Endothelial cell of umbilical vein (primary cell): ENCODE measurements around the gene ARL2BP. TPM values are rescaled to one million over a fixed set of nuclear protein-coding genes. Genes with fewer than 3 reads are reported as not detected.
A peak's percentile ranks its signal among the peaks of the same experiment; 100 is the strongest.

Experiments
- BruUV-seq: library from RNA; stranded (reverse); fragments of 400-500 nt; replicated peaks from 2 replicates; lab custom pipeline; 2021; lab: Mats Ljungman, UMichigan
- CTCF ChIA-PET: fragments of 300-600, 350-600 bp; sonication (Branson Sonifier 250); formaldehyde crosslinking; loops from one replicate; lab custom pipeline; 2021; ENCODE audit warnings: antibody characterized with exemption, inconsistent platforms; lab: Charles Lee
- POLR2A ChIA-PET: fragments of 300-600, 350-600 bp; sonication (Branson Sonifier 250); formaldehyde crosslinking; loops from one replicate; lab custom pipeline; 2021; ENCODE audit warnings: antibody characterized with exemption, inconsistent platforms; lab: Charles Lee
- DNase-seq: peaks from one replicate; pipeline ENCODE4 v3.0.0-alpha.2; 2011; ENCODE audit warnings: low read depth, low spot score
- FAIRE-seq: peaks from 2 replicates; lab custom pipeline; 2011; peaks lifted over from hg19 to GRCh38; lab: Jason Lieb, UNC
- H2AFZ ChIP-seq: 2 replicates; pipeline ENCODE4 v1.6.0; 2012; ENCODE audit warnings: low read depth, low read length, control low read depth, inconsistent platforms
- H3K27ac ChIP-seq: 2 replicates; pipeline ENCODE4 v1.5.1; 2011; ENCODE audit warnings: low read depth, mild to moderate bottlenecking, control low read depth, low read length, moderate library complexity; ENCODE audit not compliant: insufficient read depth
- H3K27me3 ChIP-seq, 2 experiments: 2 replicates each; pipeline versions ENCODE4 v1.6.0 to v1.6.1; 2011; ENCODE audit warnings: low read length in 2 of 2, mixed read lengths in 1 of 2; ENCODE audit not compliant: control insufficient read depth in 2 of 2, insufficient read depth in 2 of 2
- H3K36me3 ChIP-seq, 2 experiments: 2 replicates in 1 of 2; 3 replicates in 1 of 2; pipeline ENCODE4 v1.5.1; 2011; ENCODE audit warnings: low read length in 2 of 2, mild to moderate bottlenecking in 1 of 2, moderate library complexity in 1 of 2; ENCODE audit not compliant: control insufficient read depth in 2 of 2, insufficient read depth in 2 of 2; ENCODE audit errors: extremely low read depth in 1 of 2
- H3K4me1 ChIP-seq: 3 replicates; pipeline ENCODE4 v1.5.1; 2011; ENCODE audit warnings: mild to moderate bottlenecking, low read length; ENCODE audit not compliant: control insufficient read depth, insufficient read depth; ENCODE audit errors: extremely low read depth
- H3K4me2 ChIP-seq: 2 replicates; pipeline ENCODE4 v1.6.1; 2011; ENCODE audit warnings: low read length, control low read depth, mixed read lengths; ENCODE audit not compliant: insufficient read depth
- H3K4me3 ChIP-seq, 3 experiments: fragments of 200-600 bp in 1 of 3; sonication (generic), shearing (Covaris generic) in 1 of 3; replicated peaks in 1 of 3; 2 replicates each; pipeline ENCODE4 v1.5.1; 2011 to 2016; ENCODE audit warnings: control low read depth in 3 of 3, low read length in 3 of 3, mild to moderate bottlenecking in 2 of 3, inconsistent platforms in 1 of 3, low read depth in 1 of 3, moderate library complexity in 1 of 3; ENCODE audit not compliant: insufficient read depth in 1 of 3
- H3K79me2 ChIP-seq: 2 replicates; pipeline ENCODE4 v1.6.0; 2012; ENCODE audit warnings: low read length, inconsistent platforms; ENCODE audit not compliant: control insufficient read depth, insufficient read depth
- H3K9ac ChIP-seq: replicated peaks from 2 replicates; pipeline ENCODE3; 2011; ENCODE audit warnings: low read length, control low read depth; ENCODE audit not compliant: insufficient read depth; ENCODE audit errors: extremely low read depth
- H3K9me1 ChIP-seq: replicated peaks from 3 replicates; pipeline ENCODE4 v1.6.0; 2011; ENCODE audit warnings: mild to moderate bottlenecking, low read length; ENCODE audit not compliant: control insufficient read depth, insufficient read depth; ENCODE audit errors: extremely low read depth
- H3K9me3 ChIP-seq: replicated peaks from 2 replicates; pipeline ENCODE4 v1.5.1; 2012; ENCODE audit warnings: low read length, inconsistent platforms; ENCODE audit not compliant: control insufficient read depth, insufficient read depth
- H4K20me1 ChIP-seq: replicated peaks from 2 replicates; pipeline ENCODE3; 2011; ENCODE audit warnings: mild to moderate bottlenecking, low read length; ENCODE audit not compliant: control insufficient read depth, insufficient read depth; ENCODE audit errors: extremely low read depth
- CTCF ChIP-seq, 2 donors: IDR thresholded peaks; 1 replicate in 1 of 2; 2 replicates in 1 of 2; pipeline ENCODE4 v1.5.1; 2011; ENCODE audit warnings: low read length in 2 of 2, mild to moderate bottlenecking in 2 of 2, moderate library complexity in 2 of 2, control low read depth in 1 of 2, inconsistent platforms in 1 of 2, low read depth in 1 of 2; ENCODE audit not compliant: insufficient read depth in 1 of 2; ENCODE audit errors: extremely low read depth in 1 of 2
- EZH2 ChIP-seq: IDR thresholded peaks from 2 replicates; pipeline ENCODE4 v1.6.1; 2012; ENCODE audit warnings: borderline replicate concordance, low read depth, mild to moderate bottlenecking, moderate library complexity, low read length, inconsistent platforms; ENCODE audit not compliant: severe bottlenecking
- FOS ChIP-seq: IDR thresholded peaks from 2 replicates; pipeline ENCODE4 v1.6.1; 2011; ENCODE audit warnings: mild to moderate bottlenecking, low read length, moderate library complexity, borderline replicate concordance; ENCODE audit not compliant: insufficient read depth
- GATA2 ChIP-seq: IDR thresholded peaks from 2 replicates; pipeline ENCODE4 v1.7.0; 2011; ENCODE audit warnings: low read depth, mild to moderate bottlenecking, moderate library complexity, mixed read lengths, low read length; ENCODE audit not compliant: insufficient read length, insufficient read depth
- JUN ChIP-seq: IDR thresholded peaks from 2 replicates; pipeline ENCODE4 v1.6.1; 2011; ENCODE audit warnings: borderline replicate concordance, low read depth; ENCODE audit not compliant: insufficient read length, insufficient read depth
- MYC ChIP-seq: IDR thresholded peaks from one replicate; pipeline ENCODE4 v1.6.1; 2011; ENCODE audit warnings: mild to moderate bottlenecking, low read depth, low read length
- POLR2A ChIP-seq: IDR thresholded peaks from 2 replicates; pipeline ENCODE4 v1.6.1; 2012; ENCODE audit warnings: low read depth, mild to moderate bottlenecking, control low read depth, low read length
- POLR2AphosphoS5 ChIP-seq: IDR thresholded peaks from 2 replicates; pipeline ENCODE4 v1.6.1; 2012; ENCODE audit warnings: low read depth, mild to moderate bottlenecking, control low read depth, low read length, moderate library complexity; ENCODE audit not compliant: insufficient read depth
- dilution Hi-C: fragments of 300-500 bp; cut with MboI; formaldehyde crosslinking; loops from one replicate; pipeline ENCODE4 v1.15.0; 2019; ENCODE audit warnings: low sequenced_read_pairs; ENCODE audit not compliant: extremely low pct_ligation_motif_present
- intact Hi-C: fragments of 100-400 bp; cut with micrococcal nuclease; formaldehyde crosslinking; loops from one replicate; pipeline ENCODE4 v1.10.0; 2022
- polyA plus RNA-seq, 4 experiments: library from polyadenylated mRNA; depleted of rRNA in 3 of 4; stranded (reverse) in 3 of 4; unstranded in 1 of 4; fragments of >200 nt; gene quantifications; 2 replicates each; pipeline versions ENCODE4 v1.2.1 to v1.2.3, GENCODE V29; 2011 to 2012; ENCODE audit warnings: missing spikeins in 1 of 4
- total RNA-seq: library from RNA; stranded (reverse); gene quantifications from 2 replicates; pipeline ENCODE4 v1.2.3, GENCODE V29; 2021
- TF ChIP-seq, protein P1 (sequence below): IDR thresholded peaks from 2 replicates; pipeline ENCODE4 v1.6.1; 2011; ENCODE audit not compliant: insufficient read depth, insufficient read length

ARL2BP gene
- total and polyA plus RNA-seq, 2 donors (not counting 3 experiments of a cell fraction or from before 2014, with no cell fraction given), result 80.4 to 111 TPM

GRCh38 chr16:57238682-57239081 is 6.4 kb upstream of the ARL2BP start:
- H4K20me1 ChIP-seq, result no peaks in the 10 kb centered on the region
- H3K4me1 ChIP-seq, result no peaks in the 10 kb centered on the region
- dilution Hi-C loops (no loop called here), intact Hi-C loops (no loop called here)
- H3K4me3 ChIP-seq, result no peak overlapping the region
- H3K27me3 ChIP-seq, result no peaks in the 10 kb centered on the region
- POLR2A ChIA-PET, result no interaction called here
- TF ChIP-seq EZH2 (no peak), GATA2 (no peak)
- CTCF ChIA-PET, result no interaction called here
- no peaks in the 10 kb centered on the region for H3K9me1 ChIP-seq
- no peak overlapping the region for H2AFZ ChIP-seq
- FAIRE-seq (no peak), DNase-seq (no peak)
- no peaks in the 10 kb centered on the region for H3K79me2 ChIP-seq
- no peak overlapping the region for H3K9ac ChIP-seq
- BruUV-seq, result no TSS peak
- peaks cover 7 to 24% of the 10 kb centered on the region in 2 experiments for H3K36me3 ChIP-seq
- H3K9me3 ChIP-seq, result no peaks in the 10 kb centered on the region
- H3K27ac ChIP-seq, result peak overlapping the region; percentile 16
- no peak overlapping the region for H3K4me2 ChIP-seq

DNA sequence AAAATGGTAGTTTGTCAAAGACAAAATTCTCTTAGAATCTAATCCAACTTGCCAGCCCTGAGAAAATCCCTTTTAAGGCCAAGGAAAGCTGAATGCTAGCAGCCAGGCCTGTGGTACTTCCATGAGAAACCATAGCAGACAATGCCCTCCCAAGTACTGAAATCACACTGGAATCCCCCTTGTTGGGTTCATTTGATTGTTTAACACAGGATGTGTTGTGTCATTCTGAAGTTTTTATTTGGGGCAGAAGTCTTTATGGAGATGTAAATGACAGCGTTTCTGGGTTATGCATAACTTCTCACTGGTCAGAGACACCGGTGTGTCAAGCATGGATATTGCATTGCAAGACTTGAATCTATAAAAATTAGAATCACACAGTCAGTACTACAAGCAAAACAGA is 6.0 kb upstream of the ARL2BP start:
- Histone ChIP-seq H3K79me2 (no peaks in the 10 kb centered on the region), H3K4me3 (no peak overlapping the region), H3K9me3 (no peaks in the 10 kb centered on the region), H4K20me1 (no peaks in the 10 kb centered on the region), H3K4me1 (no peaks in the 10 kb centered on the region), H3K9me1 (no peaks in the 10 kb centered on the region), H3K27ac (peak overlapping the region; percentile 16), H3K4me2 (no peak overlapping the region), H3K27me3 (no peaks in the 10 kb centered on the region), H2AFZ (no peak overlapping the region), H3K36me3 (peaks cover 7 to 22% of the 10 kb centered on the region in 2 experiments), H3K9ac (no peak overlapping the region)
- POLR2A ChIA-PET, result no interaction called here
- TF ChIP-seq JUN, result no peak
- no peak for TF ChIP-seq POLR2AphosphoS5
- no peak for TF ChIP-seq EZH2
- TF ChIP-seq FOS, result no peak
- TF ChIP-seq CTCF (IDR thresholded peaks at IDR 0.05; ENCODE audit: extremely low read depth in 1 of 2, insufficient read depth in 1 of 2, low read depth in 1 of 2, low read length in 2 of 2), result no peak
- TF ChIP-seq, protein P1, sequence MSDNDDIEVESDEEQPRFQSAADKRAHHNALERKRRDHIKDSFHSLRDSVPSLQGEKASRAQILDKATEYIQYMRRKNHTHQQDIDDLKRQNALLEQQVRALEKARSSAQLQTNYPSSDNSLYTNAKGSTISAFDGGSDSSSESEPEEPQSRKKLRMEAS, result no peak
- no peak for TF ChIP-seq GATA2
- TF ChIP-seq MYC, result no peak
- TF ChIP-seq POLR2A, result no peak
- peak; percentile 36 for DNase-seq
- FAIRE-seq, result peak; percentile 12
- BruUV-seq, result TSS peak; percentile 42
- intact Hi-C loops, result no loop called here
- dilution Hi-C loops, result no loop called here
- CTCF ChIA-PET, result no interaction called here
